Right kidney (tissue), 1 donor: ENCODE results near the gene NME7.
"Not testable (repeated sequence)": the region's sequence is repeated elsewhere in the genome, so short reads cannot be mapped to it uniquely, and the experiment has no call there.

Experiments used
- DNase-seq: peaks from one replicate; pipeline ENCODE4 v3.0.0-alpha.2; 2016

Gene NME7

GRCh38 chr1:169308313-169309039 is 59.1 kb downstream of the NME7 start:
- DNase-seq = no peak

- no peak for DNase-seq
These were observed 60.4 kb downstream of the NME7 start for GRCh38 chr1:169307176-169307575.

GRCh38 chr1:169305948-169306347 is 61.6 kb downstream of the NME7 start:
- DNase-seq = no peak

- no peak for DNase-seq
These were observed 62.2 kb downstream of the NME7 start for GRCh38 chr1:169305356-169305755.

- DNase-seq = no peak
These were observed 66.7 kb downstream of the NME7 start for GRCh38 chr1:169300854-169301253.

- no peak for DNase-seq
These were observed 69.2 kb downstream of the NME7 start for GRCh38 chr1:169298441-169298840.

- no peak for DNase-seq
These were observed 71.8 kb downstream of the NME7 start for GRCh38 chr1:169295846-169296245.

- DNase-seq = no peak
These were observed 72.2 kb downstream of the NME7 start for GRCh38 chr1:169295425-169295824.

- no peak for DNase-seq
These were observed 78.6 kb downstream of the NME7 start for GRCh38 chr1:169289016-169289415.

- DNase-seq = no peak
These were observed 79.6 kb downstream of the NME7 start for GRCh38 chr1:169288011-169288414.

- no peak for DNase-seq
These were observed 80.3 kb downstream of the NME7 start for GRCh38 chr1:169287280-169287679.

- not testable (repeated sequence) for DNase-seq
These were observed 86.0 kb downstream of the NME7 start for GRCh38 chr1:169281562-169281961.

GRCh38 chr1:169271098-169271497 is 96.5 kb downstream of the NME7 start:
- no peak for DNase-seq

- DNase-seq = no peak
These were observed 101.5 kb downstream of the NME7 start for GRCh38 chr1:169266133-169266532.

- DNase-seq = no peak
These were observed 104.5 kb downstream of the NME7 start for GRCh38 chr1:169263059-169263458.

- no peak for DNase-seq
These were observed 105.7 kb downstream of the NME7 start for GRCh38 chr1:169261884-169262283.

- DNase-seq = no peak
These were observed 107.0 kb downstream of the NME7 start for GRCh38 chr1:169260478-169261151.

GRCh38 chr1:169259816-169260215 is 107.8 kb downstream of the NME7 start:
- no peak for DNase-seq

GRCh38 chr1:169250795-169251194 is 116.8 kb downstream of the NME7 start:
- DNase-seq = no peak

GRCh38 chr1:169250022-169250421 is 117.6 kb downstream of the NME7 start:
- no peak for DNase-seq

- DNase-seq = no peak
These were observed 118.0 kb downstream of the NME7 start for GRCh38 chr1:169249611-169250010.

GRCh38 chr1:169245706-169246105 is 121.9 kb downstream of the NME7 start:
- DNase-seq = no peak

- no peak for DNase-seq
These were observed 127.0 kb downstream of the NME7 start for GRCh38 chr1:169240449-169241232.
